K562 (cell line): ENCODE measurements around the gene CALML3. TPM values are rescaled to one million over a fixed set of nuclear protein-coding genes. Genes with fewer than 3 reads are reported as not detected.

Experiments used
- ARID4B ChIP-seq: sonication (generic); formaldehyde crosslinking; IDR thresholded peaks from 2 replicates; pipeline ENCODE4 v1.8.0; 2022; ENCODE audit warnings: mild to moderate bottlenecking, missing genetic modification reagents
- CREB3 ChIP-seq: fragments of 450-650 bp; conservative IDR thresholded peaks from 2 replicates; pipeline ENCODE4 v1.6.1; 2016; ENCODE audit warnings: missing genetic modification characterization, low read depth, mild to moderate bottlenecking, missing compliant biosample characterization, moderate library complexity
- RERE ChIP-seq: sonication (generic); formaldehyde crosslinking; IDR thresholded peaks from 2 replicates; pipeline ENCODE4 v1.8.0; 2023; ENCODE audit warnings: missing genetic modification reagents, mild to moderate bottlenecking, borderline replicate concordance
- SIN3A ChIP-seq, 2 experiments: fragments of 150-350 bp in 1 of 2; IDR thresholded peaks; 2 replicates each; pipeline ENCODE4 v1.6.1; 2011 to 2016; ENCODE audit warnings: borderline replicate concordance in 2 of 2, low read depth in 2 of 2, low read length in 2 of 2, mild to moderate bottlenecking in 2 of 2, moderate library complexity in 2 of 2; ENCODE audit not compliant: control insufficient read depth in 1 of 2
- polyA plus RNA-seq, 8 experiments: library from polyadenylated mRNA; depleted of rRNA in 4 of 8; stranded (reverse) in 5 of 8; unstranded in 3 of 8; fragments of >200 nt; fragmentation: Nextera tagmentation in 2 of 8; fragmentation: Illumina TruSeq in 1 of 8; extraction: Ambion mirVana in 2 of 8; extraction: Trizol in 1 of 8; gene quantifications; 2 replicates each; pipeline versions ENCODE4 v1.2.1 to v1.2.3, GENCODE V29; 2011 to 2014; ENCODE audit warnings: inconsistent platforms in 1 of 8, missing spikeins in 1 of 8
- total RNA-seq, 7 experiments: library from RNA; depleted of rRNA in 6 of 7; stranded (reverse); fragments of >200 nt in 6 of 7; fragmentation: Illumina TruSeq in 2 of 7; extraction: Trizol in 2 of 7; gene quantifications; 2 replicates each; pipeline versions ENCODE4 v1.2.1 to v1.2.3, GENCODE V29; 2011 to 2021; ENCODE audit warnings: low replicate concordance in 1 of 7

Gene CALML3
- total and polyA plus RNA-seq, 9 of the 15 experiments (the other 6 are each of a cell fraction or from before 2014, with no cell fraction given) = not detected

- TF ChIP-seq ARID4B (peak; percentile 67), SIN3A (IDR thresholded peaks at IDR 0.05; ENCODE audit: borderline replicate concordance in 2 of 2, control insufficient read depth in 1 of 2, low read depth in 2 of 2, low read length in 2 of 2) (peak in 1 of 2 experiments; percentile 1; a peak in 2 of 4 replicates), RERE (CRISPR knock-in tag) (0 out of 2 replicates have a peak, but pooled peaks have one; percentile 53), CREB3 (tag) (no peak)
Measured at GRCh38 chr10:5485948-5486852, 38.6 kb upstream of the CALML3 start (continued).
